HG03060 (cell line): ENCODE results near the gene TRIM66.

Experiments
- ATAC-seq: cut with Tn5 transposase; IDR thresholded peaks from one replicate; pipeline ENCODE4 v1.9.1; 2021; ENCODE audit warnings: low read depth, moderate number of reproducible peaks; ENCODE audit not compliant: unreplicated experiment

TRIM66 gene

DNA sequence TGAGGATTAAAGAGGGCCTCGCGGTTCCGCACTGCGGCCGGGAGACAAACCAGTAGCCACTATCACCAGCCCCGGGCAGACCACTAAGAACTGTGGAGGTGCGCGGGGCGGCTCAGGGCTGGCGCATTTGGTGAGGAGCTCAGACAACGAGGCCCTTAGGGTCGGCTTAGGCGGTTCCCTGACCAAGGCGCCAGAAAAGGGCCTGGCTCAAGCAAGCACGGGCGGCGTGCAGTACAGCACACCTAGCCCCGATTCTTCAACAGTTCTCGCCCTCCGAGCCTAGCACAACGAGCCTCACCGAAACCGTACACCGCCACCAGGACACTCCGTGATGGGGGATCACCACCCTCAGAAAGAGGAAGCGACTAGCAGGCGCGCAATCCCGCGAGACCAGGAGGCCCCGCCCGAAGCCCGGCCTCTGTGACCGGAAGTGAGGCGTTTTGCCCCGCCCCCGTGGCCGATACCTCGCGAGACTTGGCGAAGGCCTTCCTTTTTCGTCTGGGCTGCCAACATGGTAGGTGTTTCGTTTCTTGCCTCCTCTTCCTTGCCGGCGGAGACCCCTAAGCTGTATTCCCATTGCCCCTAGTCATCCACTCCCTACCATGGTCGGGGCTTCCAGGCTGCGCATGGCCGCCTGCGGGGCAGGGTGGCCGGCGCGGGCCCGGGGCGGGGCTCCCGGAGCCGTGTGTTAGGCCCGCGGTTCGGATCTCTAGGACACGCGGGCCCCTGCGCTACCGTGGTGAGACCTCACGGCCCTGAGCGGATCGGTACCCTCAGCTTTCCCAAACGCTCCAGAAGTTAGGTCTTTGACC, at the start of gene TRIM66, which contains the start of gene RPL27A:
Gene TRIM66 (minus strand): TSS at position 363 of the 812 bp plus-strand sequence. CDS start 10,391 bp downstream, outside the sequence.
Gene RPL27A (plus strand): TSS at position 490 of the 812 bp plus-strand sequence. CDS start 22 bp downstream, at position 512.
- peak; percentile 84 for ATAC-seq

DNA sequence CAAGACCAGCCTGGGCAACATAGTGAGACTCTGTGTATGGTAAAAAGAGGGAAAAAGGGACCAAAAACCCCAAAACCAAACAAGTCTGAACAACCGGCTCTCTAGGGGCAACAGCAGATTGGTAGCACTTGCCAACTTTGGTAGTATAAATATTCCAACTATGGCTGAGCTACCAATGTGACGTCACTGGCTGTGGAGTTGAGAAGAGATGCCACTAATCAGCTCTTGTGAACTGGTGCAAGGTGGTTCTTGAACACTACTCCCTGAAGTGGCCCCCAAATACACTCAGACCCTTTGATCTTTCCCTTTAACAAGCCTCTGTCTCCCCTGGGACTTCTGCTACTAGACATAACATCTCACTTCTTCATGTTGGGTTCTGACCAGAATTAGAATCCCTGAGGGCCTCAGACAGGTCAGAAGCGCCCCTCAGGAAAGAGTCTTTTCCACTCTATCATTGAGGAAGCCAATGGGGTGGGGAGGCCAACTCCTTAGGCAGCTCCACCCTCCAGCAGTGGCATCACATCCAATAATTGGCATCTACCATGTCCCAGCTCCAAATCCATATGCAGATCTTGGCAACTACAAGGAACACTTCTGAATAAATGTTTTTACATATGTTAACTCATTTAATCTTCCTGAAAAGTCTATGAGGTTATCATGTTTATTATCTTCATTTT, 49.3 kb upstream of the TRIM66 start:
- ATAC-seq, result no peak

- ATAC-seq, result no peak
These were observed 48.2 kb upstream of the TRIM66 start for GRCh38 chr11:8730697-8731020.

GRCh38 chr11:8729837-8730696, 47.6 kb upstream of the TRIM66 start:
- no peak for ATAC-seq

GRCh38 chr11:8729067-8729466, 46.6 kb upstream of the TRIM66 start:
- no peak for ATAC-seq

GRCh38 chr11:8728563-8728962, 46.1 kb upstream of the TRIM66 start:
- ATAC-seq, result no peak

- no peak for ATAC-seq
These were observed 43.9 kb upstream of the TRIM66 start for GRCh38 chr11:8726395-8726794.

- no peak for ATAC-seq
These were observed 42.2 kb upstream of the TRIM66 start for GRCh38 chr11:8724682-8725081.

DNA sequence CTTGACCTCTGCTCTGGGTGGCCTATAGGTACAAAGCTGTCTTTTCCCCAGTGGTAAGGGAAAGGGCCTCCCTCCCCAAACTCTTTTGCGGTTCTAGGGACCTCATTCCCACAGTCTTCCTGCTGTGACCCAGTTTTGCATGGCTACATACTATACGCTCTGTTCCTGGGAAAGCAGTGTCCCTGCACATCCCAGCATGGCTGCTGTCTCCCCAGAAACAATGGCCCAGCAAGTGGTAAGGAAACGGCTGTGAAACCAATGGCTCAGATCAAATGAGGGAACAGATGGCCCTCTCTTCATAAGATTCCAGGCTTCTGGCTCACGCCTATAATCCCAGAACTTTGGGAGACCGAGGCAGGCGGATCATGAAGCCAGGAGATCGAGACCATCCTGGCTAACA, 41.2 kb upstream of the TRIM66 start:
- no peak for ATAC-seq

DNA sequence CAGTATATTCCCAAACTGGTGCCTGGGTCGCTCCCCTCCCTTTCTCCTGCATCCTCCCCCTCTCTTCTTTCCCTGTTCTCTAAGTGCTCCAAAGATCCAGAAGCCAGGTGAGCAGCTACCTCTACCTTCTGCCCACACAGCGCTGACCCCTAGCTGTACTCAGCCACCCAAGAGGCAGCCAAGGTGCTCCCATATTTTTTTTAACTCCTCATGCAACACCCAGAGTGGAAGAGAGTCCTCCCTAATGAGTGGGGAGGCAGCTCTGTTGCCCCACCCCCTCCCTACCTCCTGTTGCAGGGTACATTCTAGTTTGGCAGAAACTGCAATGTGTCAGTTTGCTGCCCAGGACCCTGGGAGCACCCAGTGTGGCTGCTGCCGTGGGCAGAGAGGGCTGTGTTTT, 40.3 kb upstream of the TRIM66 start:
- ATAC-seq, result no peak

DNA sequence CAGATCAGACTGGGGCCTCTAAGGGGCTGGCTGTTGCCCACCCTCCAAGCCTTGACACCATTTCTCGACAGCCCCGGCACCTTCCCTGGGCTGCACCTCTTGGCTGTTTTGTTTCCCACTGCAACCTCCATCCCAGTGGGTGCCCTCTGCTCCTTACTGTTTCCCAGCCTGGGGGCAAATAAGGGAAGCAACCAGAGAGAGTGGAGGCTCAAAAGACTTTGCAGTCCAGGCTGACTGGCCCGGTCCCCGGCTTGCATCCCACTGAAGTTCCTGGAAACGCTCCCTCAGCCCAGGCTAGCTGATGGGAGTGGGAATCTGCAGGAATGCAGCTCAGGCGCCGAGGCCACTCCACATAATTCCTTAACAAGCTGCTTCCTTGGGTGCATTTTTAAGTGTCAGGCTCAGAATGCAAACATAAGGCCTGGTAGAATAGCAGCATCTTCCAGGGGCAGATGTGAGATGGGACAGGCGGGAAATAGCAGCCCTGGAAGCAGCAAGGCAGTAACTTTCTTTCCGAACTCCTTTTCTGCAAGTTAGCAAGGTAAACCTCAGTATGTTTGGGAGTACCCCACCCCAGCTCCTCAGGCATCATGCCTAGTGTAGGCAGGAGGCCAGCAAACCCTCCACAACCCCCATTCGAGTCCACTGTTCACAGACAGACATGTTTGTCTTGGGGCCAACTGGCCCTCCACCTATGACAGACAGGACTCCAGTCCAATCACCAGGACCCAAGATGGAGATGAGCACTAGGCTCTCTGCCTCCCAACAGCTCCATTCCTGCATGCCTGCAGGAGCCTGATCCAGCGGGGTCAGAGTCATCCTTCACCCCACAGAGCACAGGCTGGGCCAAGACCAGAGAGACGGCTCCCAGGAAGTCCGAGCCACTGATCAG, 39.4 kb upstream of the TRIM66 start:
- no peak for ATAC-seq

GRCh38 chr11:8720868-8721608, 38.6 kb upstream of the TRIM66 start:
- ATAC-seq, result no peak

DNA sequence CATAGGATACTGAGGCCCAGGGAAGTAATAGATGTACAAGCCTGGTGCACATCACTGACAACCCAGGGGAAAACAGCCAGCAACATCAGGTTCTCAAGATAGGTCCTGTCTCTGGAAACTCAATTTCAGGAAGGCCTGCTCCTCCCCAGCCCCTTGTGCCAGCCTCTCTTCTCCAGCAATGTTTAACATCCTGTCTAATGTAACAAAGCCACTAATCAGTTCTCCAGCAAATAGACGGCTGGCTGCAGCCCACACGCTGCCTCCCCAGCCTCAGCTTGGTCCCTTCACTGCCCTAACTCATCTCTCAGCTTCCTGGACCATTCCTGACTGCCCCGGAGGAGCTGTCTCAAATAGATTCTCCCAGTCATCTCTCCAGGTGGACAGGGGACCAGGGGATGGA, 37.9 kb upstream of the TRIM66 start:
- ATAC-seq, result no peak

GRCh38 chr11:8719721-8720120, 37.3 kb upstream of the TRIM66 start:
- no peak for ATAC-seq

- ATAC-seq, result no peak
These were observed 36.8 kb upstream of the TRIM66 start for GRCh38 chr11:8719211-8719649.

GRCh38 chr11:8717876-8718753, 35.6 kb upstream of the TRIM66 start:
- no peak for ATAC-seq

GRCh38 chr11:8717544-8717875, 35.0 kb upstream of the TRIM66 start:
- no peak for ATAC-seq

DNA sequence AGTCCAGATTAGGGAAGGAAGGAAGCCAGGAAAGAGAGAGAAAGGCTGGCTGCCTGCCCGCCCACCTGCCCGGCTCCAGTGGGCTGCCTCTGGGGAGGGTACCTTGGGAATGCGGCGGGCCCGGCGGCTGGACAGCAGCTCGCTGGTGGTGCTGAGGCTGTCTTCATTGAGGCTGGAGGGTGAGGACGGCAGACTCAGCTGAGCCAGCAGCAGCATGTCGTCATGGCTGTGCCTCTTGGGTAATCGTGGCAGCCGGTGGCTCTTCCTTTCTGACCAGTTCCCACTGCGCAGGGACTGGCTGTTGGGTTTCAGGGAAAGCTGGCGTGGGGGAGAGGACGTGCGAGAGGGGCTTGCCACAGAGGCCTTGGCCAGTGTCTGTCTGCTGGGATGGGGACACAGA, 33.0 kb upstream of the TRIM66 start:
- ATAC-seq, result no peak
